ENCODE results near the gene MEGF11. TPM values are rescaled to one million over a fixed set of nuclear protein-coding genes. Genes with fewer than 3 reads are reported as not detected.

MEGF11 gene
- total RNA-seq, 1 experiment from 2014 or later, result not detected

- H3K4me1 ChIP-seq (replicated peaks; ENCODE audit: insufficient read depth), result no peaks in the 10 kb centered on the region
- no peaks in the 10 kb centered on the region for H3K79me2 ChIP-seq (ENCODE audit: low read depth)
- H3K36me3 ChIP-seq (ENCODE audit: low read depth), result no peaks in the 10 kb centered on the region
- no TSS peak for BruUV-seq (replicated peaks)
- no peak for DNase-seq
- ChIA-PET CTCF (no interaction called here), POLR2A (ENCODE audit: unreplicated experiment) (no interaction called here)
- peaks cover 16% of the 10 kb centered on the region for H3K27me3 ChIP-seq (ENCODE audit: insufficient read depth, low read depth)
- intact Hi-C loops (cut with micrococcal nuclease; ENCODE audit: unreplicated experiment), result no loop called here
- H3K4me3 ChIP-seq, result no peak overlapping the region
- H3K4me2 ChIP-seq, result no peak overlapping the region
- no peaks in the 10 kb centered on the region for H3K9me2 ChIP-seq (ENCODE audit: insufficient read depth)
- H3F3A ChIP-seq (ENCODE audit: insufficient read depth, low read depth), result no peaks in the 10 kb centered on the region
- H3K9me3 ChIP-seq (ENCODE audit: insufficient read depth, low read depth), result no peaks in the 10 kb centered on the region
- H3K27ac ChIP-seq, result no peak overlapping the region
- no peaks in the 10 kb centered on the region for H4K20me1 ChIP-seq (ENCODE audit: insufficient read depth)
- TF ChIP-seq EZH2 (IDR thresholded peaks at IDR 0.05; ENCODE audit: low read depth) (no peak), CTCF (conservative IDR thresholded peaks at IDR 0.05) (no peak)
- H2AFZ ChIP-seq, result no peak overlapping the region
These were observed 107.8 kb downstream of the MEGF11 start for GRCh38 chr15:66145726-66146182.

- no peaks in the 10 kb centered on the region for H3K79me2 ChIP-seq (ENCODE audit: low read depth)
- no peaks in the 10 kb centered on the region for H3K9me2 ChIP-seq (ENCODE audit: insufficient read depth)
- H3K4me2 ChIP-seq, result no peak overlapping the region
- H2AFZ ChIP-seq, result no peak overlapping the region
- H3K9me3 ChIP-seq (ENCODE audit: insufficient read depth, low read depth), result no peaks in the 10 kb centered on the region
- no peaks in the 10 kb centered on the region for H3K36me3 ChIP-seq (ENCODE audit: low read depth)
- H3K27ac ChIP-seq, result no peak overlapping the region
- H3K4me1 ChIP-seq (replicated peaks; ENCODE audit: insufficient read depth), result no peaks in the 10 kb centered on the region
- no peaks in the 10 kb centered on the region for H4K20me1 ChIP-seq (ENCODE audit: insufficient read depth)
- no peak overlapping the region for H3K4me3 ChIP-seq
- TF ChIP-seq EZH2 (IDR thresholded peaks at IDR 0.05; ENCODE audit: low read depth) (no peak), CTCF (conservative IDR thresholded peaks at IDR 0.05) (no peak)
- POLR2A ChIA-PET (ENCODE audit: unreplicated experiment), result interaction anchor here (0.6 kb wide), 1 partner anchor 325 kb away, joined by 3 read pairs; no protein-coding TSS in a partner anchor
- no peak for DNase-seq
- CTCF ChIA-PET, result no interaction called here
- no peaks in the 10 kb centered on the region for H3F3A ChIP-seq (ENCODE audit: insufficient read depth, low read depth)
- BruUV-seq (replicated peaks), result no TSS peak
- peaks cover 12% of the 10 kb centered on the region for H3K27me3 ChIP-seq (ENCODE audit: insufficient read depth, low read depth)
- intact Hi-C loops (cut with micrococcal nuclease; ENCODE audit: unreplicated experiment), result no loop called here
These were observed 108.4 kb downstream of the MEGF11 start for GRCh38 chr15:66144978-66145725.

GRCh38 chr15:66142285-66142684 is 111.3 kb downstream of the MEGF11 start:
- Histone ChIP-seq H3K27ac (no peak overlapping the region), H3K27me3 (ENCODE audit: insufficient read depth, low read depth) (peaks cover 4% of the 10 kb centered on the region; the same call in 1 of the 2 replicates), H3F3A (ENCODE audit: insufficient read depth, low read depth) (no peaks in the 10 kb centered on the region), H3K79me2 (ENCODE audit: low read depth) (no peaks in the 10 kb centered on the region), H3K4me2 (no peak overlapping the region), H4K20me1 (ENCODE audit: insufficient read depth) (no peaks in the 10 kb centered on the region), H3K9me2 (ENCODE audit: insufficient read depth) (no peaks in the 10 kb centered on the region), H3K4me1 (replicated peaks; ENCODE audit: insufficient read depth) (no peaks in the 10 kb centered on the region), H3K4me3 (no peak overlapping the region), H3K36me3 (ENCODE audit: low read depth) (no peaks in the 10 kb centered on the region), H3K9me3 (ENCODE audit: insufficient read depth, low read depth) (no peaks in the 10 kb centered on the region), H2AFZ (no peak overlapping the region)
- no TSS peak for BruUV-seq (replicated peaks)
- ChIA-PET POLR2A (ENCODE audit: unreplicated experiment) (no interaction called here), CTCF (no interaction called here)
- intact Hi-C loops (cut with micrococcal nuclease; ENCODE audit: unreplicated experiment), result no loop called here
- TF ChIP-seq EZH2 (IDR thresholded peaks at IDR 0.05; ENCODE audit: low read depth), result no peak
- no peak for TF ChIP-seq CTCF (conservative IDR thresholded peaks at IDR 0.05)
- DNase-seq, result no peak
